HL-60/S4 (cell line): Measurements from ENCODE around the gene IL36RN.

Experiments
- in situ Hi-C: fragments of 300-500 bp; cut with MboI; formaldehyde crosslinking; loops from 2 replicates; pipeline ENCODE4 v1.14.3; 2022; ENCODE audit warnings: low sequenced_read_pairs

The IL36RN gene

GRCh38 chr2:113058998-113059960 is at the start of gene IL36RN:
Gene IL36RN (plus strand): TSS chr2:113059198. CDS start chr2:113059439, 241 bp downstream.
- in situ Hi-C loops: no loop called here

GRCh38 chr2:113009622-113010021 is 49.4 kb upstream of the IL36RN start:
- in situ Hi-C loops: no loop called here

- in situ Hi-C loops: no loop called here
Observed at GRCh38 chr2:113010088-113010487, 48.9 kb upstream of the IL36RN start.

GRCh38 chr2:113011108-113011507 is 47.9 kb upstream of the IL36RN start:
- in situ Hi-C loops: no loop called here

- in situ Hi-C loops: no loop called here
Observed at GRCh38 chr2:113012436-113013335, 46.3 kb upstream of the IL36RN start.

GRCh38 chr2:113013336-113013661 is 45.7 kb upstream of the IL36RN start:
- in situ Hi-C loops: no loop called here

- in situ Hi-C loops: no loop called here
Observed at GRCh38 chr2:113014067-113014466, 44.9 kb upstream of the IL36RN start.

GRCh38 chr2:113015042-113015441 is 44.0 kb upstream of the IL36RN start:
- in situ Hi-C loops: no loop called here

GRCh38 chr2:113015655-113016054 is 43.3 kb upstream of the IL36RN start:
- in situ Hi-C loops: no loop called here

GRCh38 chr2:113018509-113018908 is 40.5 kb upstream of the IL36RN start:
- in situ Hi-C loops: no loop called here

- in situ Hi-C loops: no loop called here
Observed at GRCh38 chr2:113021312-113021711, 37.7 kb upstream of the IL36RN start.

GRCh38 chr2:113024764-113025163 is 34.2 kb upstream of the IL36RN start:
- in situ Hi-C loops: no loop called here

- in situ Hi-C loops: no loop called here
Observed at GRCh38 chr2:113025737-113026136, 33.3 kb upstream of the IL36RN start.

- in situ Hi-C loops: no loop called here
Observed at GRCh38 chr2:113027691-113028090, 31.3 kb upstream of the IL36RN start.

GRCh38 chr2:113028112-113028511 is 30.9 kb upstream of the IL36RN start:
- in situ Hi-C loops: no loop called here

GRCh38 chr2:113032737-113033136 is 26.3 kb upstream of the IL36RN start:
- in situ Hi-C loops: no loop called here

- in situ Hi-C loops: no loop called here
Observed at GRCh38 chr2:113034016-113034415, 25.0 kb upstream of the IL36RN start.

GRCh38 chr2:113036763-113037162 is 22.2 kb upstream of the IL36RN start:
- in situ Hi-C loops: no loop called here

GRCh38 chr2:113038291-113038690 is 20.7 kb upstream of the IL36RN start:
- in situ Hi-C loops: no loop called here

GRCh38 chr2:113039158-113039557 is 19.8 kb upstream of the IL36RN start:
- in situ Hi-C loops: no loop called here

- in situ Hi-C loops: no loop called here
Observed at GRCh38 chr2:113039719-113040118, 19.3 kb upstream of the IL36RN start.

GRCh38 chr2:113041871-113042270 is 17.1 kb upstream of the IL36RN start:
- in situ Hi-C loops: no loop called here
